ENCODE results near the gene TPI1.

TPI1 gene

GRCh38 chr12:6919588-6919987, 52.3 kb downstream of the TPI1 start:
- H3K18ac ChIP-seq (ENCODE audit: low read length), result no peak overlapping the region
- H3K4ac ChIP-seq (ENCODE audit: low read depth, low read length), result no peak overlapping the region
- WGBS (ENCODE audit: extremely low coverage, insufficient coverage, low lambda C conversion rate), result no CpG with 5 or more reads among the region's 7 CpGs
- H3K9ac ChIP-seq (ENCODE audit: low read length), result no peak overlapping the region
- peaks cover 3% of the 10 kb centered on the region for H3K79me1 ChIP-seq (ENCODE audit: low read length)
- H3K23ac ChIP-seq (ENCODE audit: low read length), result no peak overlapping the region
- H3K56ac ChIP-seq (ENCODE audit: low read length), result no peak overlapping the region
- no peak overlapping the region for H2BK120ac ChIP-seq (ENCODE audit: low read depth, low read length)
- H3K79me2 ChIP-seq (ENCODE audit: control insufficient read depth, insufficient read depth, low read length), result no peaks in the 10 kb centered on the region
- H3K4me1 ChIP-seq (ENCODE audit: control insufficient read depth, low read depth, low read length), result peaks cover 6% of the 10 kb centered on the region
- no peak overlapping the region for H2BK15ac ChIP-seq (replicated peaks; ENCODE audit: low read depth)
- no peak overlapping the region for H4K5ac ChIP-seq (ENCODE audit: low read length)
- H3K27ac ChIP-seq (ENCODE audit: low read depth, low read length), result no peak overlapping the region
- H4K8ac ChIP-seq (ENCODE audit: low read depth, low read length), result no peak overlapping the region
- DNase-seq, result no peak
- no peak overlapping the region for H2AK5ac ChIP-seq (ENCODE audit: low read length)
- no peak overlapping the region for H2BK5ac ChIP-seq (ENCODE audit: low read length)
- no peak overlapping the region for H3K4me3 ChIP-seq (ENCODE audit: low read length)
- H3K36me3 ChIP-seq (ENCODE audit: control insufficient read depth, insufficient read depth, low read length), result peaks cover 2% of the 10 kb centered on the region
- no peak overlapping the region for H3K4me2 ChIP-seq (ENCODE audit: low read length)
- H3K27me3 ChIP-seq (ENCODE audit: insufficient read depth, low read length, poor library complexity), result no peaks in the 10 kb centered on the region
